Measurements from ENCODE around the gene GPRC5C.
A peak's percentile ranks its signal among the peaks of the same experiment; 100 is the strongest.

The GPRC5C gene

GRCh38 chr17:74453665-74454196, 21.8 kb downstream of the GPRC5C start:
- peak; percentile 85 for DNase-seq

DNA sequence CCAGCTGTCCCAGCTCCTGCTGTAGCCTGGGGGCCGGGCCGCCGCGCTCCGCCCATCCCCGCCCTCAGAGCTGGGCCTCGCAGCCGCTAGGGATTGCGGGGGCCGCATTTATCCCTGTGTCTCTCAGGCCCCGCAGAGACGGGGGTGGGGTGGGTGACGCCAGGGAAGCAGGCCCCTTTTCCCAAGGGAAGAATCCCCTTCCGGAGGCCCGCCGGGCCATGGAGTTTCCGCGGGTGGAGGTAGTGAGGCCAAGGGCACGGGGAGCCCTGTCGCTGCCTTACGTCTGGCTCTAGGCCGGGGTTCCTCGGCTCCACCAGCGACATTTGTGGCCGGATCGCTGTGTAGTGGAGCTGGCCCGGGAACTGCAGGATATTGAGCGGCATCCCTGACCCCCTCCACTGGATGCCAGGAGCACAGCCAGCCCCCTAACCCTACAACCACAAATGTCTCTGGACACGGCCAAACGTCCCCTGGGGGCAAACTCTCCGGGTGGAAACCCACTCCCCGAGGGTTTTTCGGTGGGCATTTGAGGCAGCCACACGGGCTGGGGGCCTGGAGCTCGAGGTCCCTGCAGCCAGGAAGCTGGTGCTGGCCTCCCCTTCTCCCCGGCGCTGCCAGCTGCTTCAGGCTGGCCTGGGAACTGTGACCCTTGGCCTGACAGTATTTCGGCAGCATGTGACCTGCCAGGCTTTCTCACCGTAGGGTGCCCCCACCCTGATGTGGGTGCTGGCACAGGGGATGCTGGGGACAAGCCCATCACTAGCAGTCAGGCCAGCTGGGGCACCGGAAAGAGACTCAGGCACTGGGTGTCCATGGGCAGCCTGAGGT, 22.5 kb downstream of the GPRC5C start:
- no peak for DNase-seq

- DNase-seq, result no peak
Observed at GRCh38 chr17:74455025-74455545, 23.2 kb downstream of the GPRC5C start.

DNA sequence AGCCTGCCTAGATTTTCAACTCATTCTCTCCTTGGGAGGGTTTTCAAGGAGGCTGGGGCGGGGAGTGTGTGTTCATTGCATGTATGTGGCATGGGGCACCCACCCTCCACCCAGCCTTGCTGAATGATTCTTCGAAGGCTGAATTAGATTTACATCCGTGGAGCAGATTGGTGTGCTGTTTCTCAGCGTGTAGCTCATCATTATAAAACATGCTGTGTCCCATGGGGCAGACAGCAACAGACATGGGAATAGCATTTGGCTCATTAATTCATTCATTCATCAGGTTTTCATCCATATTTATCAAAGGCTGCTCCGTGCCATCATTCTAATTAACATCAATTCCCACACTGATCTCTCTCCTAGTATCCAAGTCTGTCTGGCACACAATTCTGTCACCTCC, 23.9 kb downstream of the GPRC5C start:
- DNase-seq, result no peak

- DNase-seq, result peak; percentile 83
Observed at GRCh38 chr17:74457146-74457819, 25.4 kb downstream of the GPRC5C start.

GRCh38 chr17:74457820-74458166, 25.9 kb downstream of the GPRC5C start:
- DNase-seq, result no peak

DNA sequence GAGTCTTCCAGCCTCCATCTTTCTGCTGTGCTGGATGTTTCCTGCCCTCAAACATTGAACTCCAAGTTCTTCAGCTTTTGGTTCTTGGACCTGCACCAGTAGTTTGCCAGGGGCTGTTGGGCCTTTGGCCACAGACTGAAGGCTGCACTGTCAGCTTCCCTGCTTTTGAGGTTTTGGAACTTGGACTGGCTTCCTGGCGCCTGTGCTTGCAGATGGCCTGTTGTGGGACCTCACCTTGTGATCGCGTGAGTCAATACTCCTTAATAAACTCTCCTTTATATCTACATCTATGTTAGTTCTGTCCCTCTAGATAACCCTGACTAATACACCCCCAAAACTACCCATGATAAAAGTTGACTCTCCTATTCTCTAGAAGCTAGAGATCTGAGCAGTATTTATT, 26.9 kb downstream of the GPRC5C start:
- no peak for DNase-seq

DNA sequence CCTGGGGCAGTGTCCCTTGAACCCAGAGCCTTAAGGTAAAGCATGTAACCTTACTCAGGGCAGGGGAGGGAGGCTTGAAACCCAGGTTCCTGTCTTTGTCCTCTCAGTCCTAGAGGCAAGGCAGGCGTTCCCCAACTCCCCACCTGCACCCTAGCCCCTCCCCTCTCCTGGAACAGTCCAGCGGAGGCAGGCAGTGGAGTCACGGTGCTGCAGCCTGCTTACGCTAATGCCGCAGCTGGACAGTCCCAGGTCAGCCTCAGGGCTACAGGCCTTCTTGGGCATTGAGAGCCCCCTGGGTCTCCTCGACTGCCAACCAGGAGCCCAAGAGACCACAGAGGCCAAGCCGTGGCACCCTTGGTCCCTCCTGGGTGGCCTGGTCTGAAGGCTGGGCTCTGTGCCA, 27.7 kb downstream of the GPRC5C start:
- no peak for DNase-seq

DNA sequence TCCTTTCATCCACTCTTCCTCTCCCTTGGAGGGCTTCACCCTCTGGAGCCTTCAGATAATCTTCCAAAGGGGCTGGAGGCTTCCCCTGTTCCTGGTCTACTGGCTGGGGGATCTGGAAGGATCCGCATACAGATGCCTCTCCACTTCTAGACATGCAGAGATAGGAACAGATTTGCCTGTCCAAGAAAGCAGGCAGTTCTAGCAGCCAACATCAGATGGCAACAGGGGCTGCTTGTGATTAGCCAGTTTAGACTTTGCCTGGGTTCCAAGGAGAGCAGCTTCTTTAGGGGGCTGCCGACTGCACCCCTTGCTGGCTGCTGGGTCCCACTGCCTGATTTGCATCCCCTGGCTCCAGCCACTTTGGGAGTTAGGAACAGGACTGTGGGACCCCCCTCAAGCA, 28.4 kb downstream of the GPRC5C start:
- no peak for DNase-seq

GRCh38 chr17:74460996-74461395, 29.1 kb downstream of the GPRC5C start:
- DNase-seq, result no peak

DNA sequence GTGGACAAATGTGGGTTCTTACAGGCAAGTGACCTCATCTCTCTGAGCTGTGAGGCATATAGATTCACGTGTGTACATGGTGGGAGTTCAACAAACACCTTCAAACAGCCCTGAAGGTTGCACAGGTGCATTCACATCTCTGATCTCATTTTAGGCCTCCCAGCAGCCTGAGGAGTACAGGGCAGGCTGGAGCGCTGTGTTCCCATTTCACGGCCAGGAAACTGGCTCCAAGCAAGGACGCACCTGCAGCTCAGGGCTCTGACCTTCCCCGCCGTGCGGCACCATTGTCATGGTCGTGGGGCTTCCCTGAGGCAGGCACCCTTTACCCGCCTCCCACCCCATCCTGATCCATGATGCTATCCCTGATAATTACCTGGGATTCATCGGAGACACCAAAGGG, 29.7 kb downstream of the GPRC5C start:
- DNase-seq, result no peak

DNA sequence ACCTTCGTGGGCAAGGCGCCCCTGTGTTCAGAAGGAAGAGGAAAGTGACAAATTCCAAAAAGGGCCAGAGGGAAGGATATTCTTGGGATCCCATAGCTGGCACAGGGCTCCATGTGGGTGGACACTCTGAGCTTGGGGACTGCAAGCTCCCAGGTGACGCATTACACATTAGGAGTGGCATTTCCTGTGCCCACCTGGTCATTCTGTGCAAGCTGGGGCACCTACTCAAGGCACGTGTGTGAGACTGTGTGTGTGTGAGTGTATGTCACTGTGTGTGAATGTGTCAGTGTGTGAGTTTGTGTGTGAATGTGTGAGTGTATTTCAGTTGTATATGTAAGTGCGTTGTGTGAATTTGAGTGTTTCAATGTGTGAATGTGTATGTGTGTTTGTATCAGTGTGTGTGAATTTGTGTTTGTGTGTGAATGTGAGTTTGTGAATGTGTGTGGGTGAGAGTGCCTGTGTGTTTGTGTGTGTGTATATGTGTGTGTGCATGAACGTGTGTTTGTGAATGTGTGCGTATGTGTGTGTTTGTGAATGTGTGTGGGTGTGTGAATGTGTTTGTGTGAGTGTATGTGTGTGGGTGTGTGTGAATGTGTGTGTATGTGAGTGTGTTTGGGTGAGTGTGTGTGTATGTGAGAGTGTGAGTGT, 33.0 kb downstream of the GPRC5C start:
- no peak for DNase-seq

GRCh38 chr17:74465378-74466110, 33.7 kb downstream of the GPRC5C start:
- DNase-seq, result no peak

GRCh38 chr17:74466111-74466827, 34.4 kb downstream of the GPRC5C start, which contains the start of gene CD300A:
CD300A (plus strand) TSS chr17:74466634; CDS start chr17:74466704, 70 bp downstream.
- DNase-seq, result peak; percentile 50

DNA sequence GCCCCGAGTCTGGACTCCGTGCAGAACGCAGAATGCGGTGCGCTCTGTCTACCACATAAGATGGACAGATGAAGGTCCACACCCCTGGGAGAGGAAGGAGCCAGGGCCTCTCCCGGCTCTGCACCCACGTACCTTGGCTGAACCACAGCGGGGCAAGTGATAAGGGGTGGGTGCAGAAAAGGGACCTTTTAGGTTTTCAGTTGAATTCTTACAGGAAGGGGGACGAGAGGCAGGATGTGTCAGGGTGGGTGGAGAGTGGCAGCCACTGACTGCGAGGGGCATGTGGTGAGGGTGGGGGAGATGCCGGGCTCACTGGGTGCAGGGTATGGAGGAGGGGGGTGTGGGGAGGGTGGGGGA, 34.9 kb downstream of the GPRC5C start:
- DNase-seq, result no peak

GRCh38 chr17:74467221-74467951, 35.5 kb downstream of the GPRC5C start:
- no peak for DNase-seq

DNA sequence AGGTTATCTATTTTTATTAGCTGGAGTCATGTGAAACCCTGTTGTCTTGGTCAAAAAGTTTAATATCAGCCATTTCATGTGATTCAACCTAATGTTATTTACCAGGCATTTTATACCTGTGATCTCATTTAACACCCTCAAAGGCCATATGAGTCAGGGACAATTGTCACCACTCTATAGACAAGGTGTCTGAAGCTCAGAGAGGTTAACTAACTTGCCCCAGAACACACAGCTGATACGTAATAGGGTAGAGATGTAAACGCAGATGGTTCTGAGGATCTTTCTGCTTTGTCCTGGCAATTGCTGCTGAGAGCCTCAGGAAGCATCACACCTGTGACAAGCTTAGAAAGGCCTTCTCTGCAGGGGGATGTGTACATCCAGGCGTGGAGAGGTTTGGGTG, 39.5 kb downstream of the GPRC5C start:
- no peak for DNase-seq

- DNase-seq, result no peak
Observed at GRCh38 chr17:74472890-74473289, 41.0 kb downstream of the GPRC5C start.

DNA sequence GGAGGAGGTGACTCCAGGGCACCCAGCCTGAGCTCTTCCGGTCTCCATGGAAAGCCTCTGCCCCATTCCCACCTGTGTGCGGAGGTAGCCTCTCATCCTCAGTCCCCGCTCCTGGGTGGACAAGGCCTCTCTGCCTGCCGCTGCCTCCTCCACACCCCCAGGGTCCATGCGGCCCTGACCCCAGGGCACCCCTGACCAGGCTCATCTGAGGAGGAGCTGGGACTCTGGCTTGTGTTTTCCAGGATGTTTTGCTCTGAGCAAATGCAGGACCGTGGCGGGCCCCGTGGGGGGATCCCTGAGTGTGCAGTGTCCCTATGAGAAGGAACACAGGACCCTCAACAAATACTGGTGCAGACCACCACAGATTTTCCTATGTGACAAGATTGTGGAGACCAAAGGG, 41.4 kb downstream of the GPRC5C start:
- no peak for DNase-seq

GRCh38 chr17:74474043-74474792, 42.3 kb downstream of the GPRC5C start:
- DNase-seq, result no peak

GRCh38 chr17:74475189-74475588, 43.3 kb downstream of the GPRC5C start:
- no peak for DNase-seq
